Keratinocyte (primary cell): ENCODE measurements around the gene HOMER1. TPM values are rescaled to one million over a fixed set of nuclear protein-coding genes. Genes with fewer than 3 reads are reported as not detected.
A peak's percentile ranks its signal among the peaks of the same experiment; 100 is the strongest.

ENCODE experiments used
- DNase-seq: peaks from one replicate; pipeline ENCODE4 v3.0.0-alpha.2; 2011; ENCODE audit warnings: low read depth, missing footprints, low spot score
- FAIRE-seq: peaks from 2 replicates; lab custom pipeline; 2011; peaks lifted over from hg19 to GRCh38; lab: Jason Lieb, UNC
- H2AFZ ChIP-seq: 2 replicates; pipeline ENCODE4 v1.6.0; 2012; ENCODE audit warnings: low read length, control low read depth, inconsistent platforms; ENCODE audit not compliant: control insufficient read depth
- H3K27ac ChIP-seq: 2 replicates; pipeline ENCODE4 v1.5.1; 2011; ENCODE audit warnings: low read length; ENCODE audit not compliant: control insufficient read depth, insufficient read depth
- H3K27me3 ChIP-seq: 3 replicates; pipeline ENCODE4 v1.6.0; 2011; ENCODE audit warnings: low read length; ENCODE audit not compliant: control insufficient read depth, insufficient read depth; ENCODE audit errors: extremely low read depth
- H3K36me3 ChIP-seq, 2 experiments: 2 replicates in 1 of 2; 3 replicates in 1 of 2; pipeline ENCODE4 v1.5.1; 2011; ENCODE audit warnings: low read length in 2 of 2, mild to moderate bottlenecking in 1 of 2; ENCODE audit not compliant: control insufficient read depth in 2 of 2, insufficient read depth in 2 of 2; ENCODE audit errors: extremely low read depth in 1 of 2
- H3K4me1 ChIP-seq: 3 replicates; pipeline ENCODE4 v1.5.1; 2011; ENCODE audit warnings: low read length; ENCODE audit not compliant: control insufficient read depth, insufficient read depth; ENCODE audit errors: extremely low read depth
- H3K4me2 ChIP-seq: 3 replicates; pipeline ENCODE4 v1.6.0; 2011; ENCODE audit warnings: low read depth, low read length; ENCODE audit not compliant: control insufficient read depth, insufficient read depth; ENCODE audit errors: extremely low read depth
- H3K4me3 ChIP-seq, 3 experiments: fragments of 200-600 bp in 1 of 3; sonication (generic) in 1 of 3; 2 replicates in 2 of 3; 3 replicates in 1 of 3; pipeline ENCODE4 v1.5.1; 2011 to 2016; ENCODE audit warnings: low read length in 3 of 3, mild to moderate bottlenecking in 3 of 3, control low read depth in 2 of 3, inconsistent platforms in 1 of 3, low read depth in 1 of 3, mixed read lengths in 1 of 3, mixed run types in 1 of 3, moderate library complexity in 1 of 3; ENCODE audit not compliant: control insufficient read depth in 2 of 3, insufficient read depth in 2 of 3; ENCODE audit errors: extremely low read depth in 1 of 3
- H3K79me2 ChIP-seq: 2 replicates; pipeline ENCODE4 v1.6.0; 2012; ENCODE audit warnings: low read length; ENCODE audit not compliant: control insufficient read depth, insufficient read depth
- H3K9ac ChIP-seq: 3 replicates; pipeline ENCODE4 v1.6.0; 2011; ENCODE audit warnings: low read length; ENCODE audit not compliant: control insufficient read depth, insufficient read depth; ENCODE audit errors: extremely low read depth
- H3K9me1 ChIP-seq: 3 replicates; pipeline ENCODE4 v1.6.0; 2011; ENCODE audit warnings: low read length; ENCODE audit not compliant: control insufficient read depth, insufficient read depth; ENCODE audit errors: extremely low read depth
- H3K9me3 ChIP-seq: 2 replicates; pipeline ENCODE4 v1.5.1; 2012; ENCODE audit warnings: low read depth, low read length; ENCODE audit not compliant: control insufficient read depth
- H4K20me1 ChIP-seq: 3 replicates; pipeline ENCODE4 v1.6.0; 2011; ENCODE audit warnings: low read length; ENCODE audit not compliant: control insufficient read depth, insufficient read depth; ENCODE audit errors: extremely low read depth
- EZH2 ChIP-seq: IDR thresholded peaks from one replicate; pipeline ENCODE4 v1.6.1; 2012; ENCODE audit warnings: inconsistent platforms, mild to moderate bottlenecking, low read length, moderate library complexity
- dilution Hi-C: fragments of 300-500 bp; cut with MboI; formaldehyde crosslinking; loops from one replicate; pipeline ENCODE4 v1.7.0; 2020; ENCODE audit warnings: low sequenced_read_pairs; ENCODE audit not compliant: extremely low pct_ligation_motif_present
- polyA plus RNA-seq, 5 experiments: library from polyadenylated mRNA; depleted of rRNA in 3 of 5; stranded (reverse) in 3 of 5; stranded (forward) in 1 of 5; unstranded in 1 of 5; fragments of >200 nt; gene quantifications; 1 replicate in 1 of 5; 2 replicates in 3 of 5; 3 replicates in 1 of 5; pipeline versions ENCODE4 v1.2.1 to v1.2.3, GENCODE V29; 2011 to 2012; ENCODE audit warnings: missing spikeins in 2 of 5, low read depth in 1 of 5, low replicate concordance in 1 of 5
- TF ChIP-seq, protein P1 (sequence below), 3 experiments: IDR thresholded peaks in 1 of 3; conservative IDR thresholded peaks in 1 of 3; optimal IDR thresholded peaks in 1 of 3; 2 replicates in 2 of 3; 3 replicates in 1 of 3; pipeline versions ENCODE3 to v1.5.1; 2011; ENCODE audit warnings: low read length in 3 of 3, mild to moderate bottlenecking in 3 of 3, moderate library complexity in 2 of 3, control low read depth in 1 of 3, inconsistent platforms in 1 of 3; ENCODE audit not compliant: insufficient read depth in 2 of 3; ENCODE audit errors: extremely low read depth in 1 of 3

Gene HOMER1
- polyA plus RNA-seq, 1 donor (not counting 4 experiments of a cell fraction or from before 2014, with no cell fraction given), result 6.5 TPM

DNA sequence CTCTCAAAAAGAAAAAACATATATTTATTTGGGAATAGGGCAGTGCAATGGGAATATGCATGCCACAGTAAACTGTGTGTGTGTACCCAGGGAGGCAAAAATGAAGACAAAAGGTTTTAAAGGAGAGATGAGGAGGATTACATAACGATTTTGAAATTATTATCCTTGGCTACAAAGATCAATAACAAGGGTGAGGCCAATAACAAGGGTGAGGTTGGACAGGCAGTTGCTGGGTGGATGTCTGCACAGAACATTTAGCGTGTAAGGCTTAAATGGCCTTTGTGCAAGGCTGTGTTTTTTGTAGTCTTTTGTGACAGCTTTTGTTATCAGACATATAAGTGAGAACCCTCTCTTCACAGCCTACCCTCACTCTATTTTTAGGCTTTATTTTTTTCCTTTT lies 164.1 kb downstream of the HOMER1 start:
- Histone ChIP-seq H3K36me3 (no peaks in the 10 kb centered on the region), H3K9ac (no peak overlapping the region), H4K20me1 (no peaks in the 10 kb centered on the region), H3K4me2 (no peak overlapping the region), H3K79me2 (no peaks in the 10 kb centered on the region), H3K4me1 (peaks cover 14% of the 10 kb centered on the region), H3K9me3 (no peaks in the 10 kb centered on the region), H3K9me1 (no peaks in the 10 kb centered on the region), H3K27me3 (no peaks in the 10 kb centered on the region), H2AFZ (no peak overlapping the region), H3K4me3 (no peak overlapping the region), H3K27ac (no peak overlapping the region)
- dilution Hi-C loops, result no loop called here
- TF ChIP-seq EZH2, result no peak
- TF ChIP-seq, protein P1, sequence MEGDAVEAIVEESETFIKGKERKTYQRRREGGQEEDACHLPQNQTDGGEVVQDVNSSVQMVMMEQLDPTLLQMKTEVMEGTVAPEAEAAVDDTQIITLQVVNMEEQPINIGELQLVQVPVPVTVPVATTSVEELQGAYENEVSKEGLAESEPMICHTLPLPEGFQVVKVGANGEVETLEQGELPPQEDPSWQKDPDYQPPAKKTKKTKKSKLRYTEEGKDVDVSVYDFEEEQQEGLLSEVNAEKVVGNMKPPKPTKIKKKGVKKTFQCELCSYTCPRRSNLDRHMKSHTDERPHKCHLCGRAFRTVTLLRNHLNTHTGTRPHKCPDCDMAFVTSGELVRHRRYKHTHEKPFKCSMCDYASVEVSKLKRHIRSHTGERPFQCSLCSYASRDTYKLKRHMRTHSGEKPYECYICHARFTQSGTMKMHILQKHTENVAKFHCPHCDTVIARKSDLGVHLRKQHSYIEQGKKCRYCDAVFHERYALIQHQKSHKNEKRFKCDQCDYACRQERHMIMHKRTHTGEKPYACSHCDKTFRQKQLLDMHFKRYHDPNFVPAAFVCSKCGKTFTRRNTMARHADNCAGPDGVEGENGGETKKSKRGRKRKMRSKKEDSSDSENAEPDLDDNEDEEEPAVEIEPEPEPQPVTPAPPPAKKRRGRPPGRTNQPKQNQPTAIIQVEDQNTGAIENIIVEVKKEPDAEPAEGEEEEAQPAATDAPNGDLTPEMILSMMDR (optimal IDR thresholded peaks at IDR 0.05 in 1 of 3, IDR thresholded peaks at IDR 0.05 in 1 of 3, conservative IDR thresholded peaks at IDR 0.05 in 1 of 3; ENCODE audit: extremely low read depth in 1 of 3, insufficient read depth in 2 of 3, low read length in 3 of 3), result no peak
- FAIRE-seq, result no peak
- no peak for DNase-seq

- H3K27me3 ChIP-seq, result no peaks in the 10 kb centered on the region
- FAIRE-seq (peak; percentile 86), DNase-seq (peak; percentile 9)
- H3K9me3 ChIP-seq, result no peaks in the 10 kb centered on the region
- TF ChIP-seq EZH2, result no peak
- TF ChIP-seq, protein P1 (optimal IDR thresholded peaks at IDR 0.05 in 1 of 3, IDR thresholded peaks at IDR 0.05 in 1 of 3, conservative IDR thresholded peaks at IDR 0.05 in 1 of 3; ENCODE audit: extremely low read depth in 1 of 3, insufficient read depth in 2 of 3, low read length in 3 of 3), result no peak
- H3K79me2 ChIP-seq, result no peaks in the 10 kb centered on the region
- H3K4me1 ChIP-seq, result peaks cover 14% of the 10 kb centered on the region
- H2AFZ ChIP-seq, result peak overlapping the region; percentile 18
- peak overlapping the region in 1 of 3 experiments; percentile 2 for H3K4me3 ChIP-seq
- H3K9ac ChIP-seq, result no peak overlapping the region
- peak overlapping the region; percentile 1 for H3K27ac ChIP-seq
- no peaks in the 10 kb centered on the region for H3K36me3 ChIP-seq
- no peaks in the 10 kb centered on the region for H3K9me1 ChIP-seq
- dilution Hi-C loops, result no loop called here
- H4K20me1 ChIP-seq, result no peaks in the 10 kb centered on the region
- peak overlapping the region; percentile 29 for H3K4me2 ChIP-seq
Measured at GRCh38 chr5:79349047-79349446, 164.9 kb downstream of the HOMER1 start.
